HG03558 (cell line): ENCODE data around the gene ZNF800.

Experiments
- ATAC-seq: cut with Tn5 transposase; IDR thresholded peaks from one replicate; pipeline ENCODE4 v1.9.1; 2021; ENCODE audit warnings: moderate number of reproducible peaks; ENCODE audit not compliant: unreplicated experiment; ENCODE audit errors: extremely low read depth

ZNF800 gene

GRCh38 chr7:127391591-127392181 lies 822 bp downstream of the ZNF800 start:
- ATAC-seq = peak; percentile 22

- ATAC-seq = no peak
These were observed 1.5 kb downstream of the ZNF800 start for GRCh38 chr7:127390817-127391590.

GRCh38 chr7:127390186-127390816 lies 2.2 kb downstream of the ZNF800 start:
- no peak for ATAC-seq

- no peak for ATAC-seq
These were observed 3.2 kb downstream of the ZNF800 start for GRCh38 chr7:127389321-127389720.

GRCh38 chr7:127387974-127388373 lies 4.5 kb downstream of the ZNF800 start:
- ATAC-seq = no peak

GRCh38 chr7:127383123-127383835 lies 9.2 kb downstream of the ZNF800 start:
- ATAC-seq = no peak

- ATAC-seq = no peak
These were observed 10.0 kb downstream of the ZNF800 start for GRCh38 chr7:127382301-127383085.

- ATAC-seq = no peak
These were observed 12.0 kb downstream of the ZNF800 start for GRCh38 chr7:127380479-127380878.

GRCh38 chr7:127379642-127380041 lies 12.9 kb downstream of the ZNF800 start:
- ATAC-seq = no peak

- ATAC-seq = no peak
These were observed 14.0 kb downstream of the ZNF800 start for GRCh38 chr7:127378537-127378936.

- ATAC-seq = no peak
These were observed 15.1 kb downstream of the ZNF800 start for GRCh38 chr7:127377425-127377824.

GRCh38 chr7:127375631-127376030 lies 16.9 kb downstream of the ZNF800 start:
- ATAC-seq = no peak

- no peak for ATAC-seq
These were observed 24.8 kb downstream of the ZNF800 start for GRCh38 chr7:127367679-127368078.

GRCh38 chr7:127366680-127367079 lies 25.8 kb downstream of the ZNF800 start:
- no peak for ATAC-seq

GRCh38 chr7:127365957-127366315 lies 26.6 kb downstream of the ZNF800 start:
- ATAC-seq = no peak

GRCh38 chr7:127365164-127365956 lies 27.1 kb downstream of the ZNF800 start:
- no peak for ATAC-seq

GRCh38 chr7:127362364-127363027 lies 30.0 kb downstream of the ZNF800 start:
- no peak for ATAC-seq

GRCh38 chr7:127361736-127362135 lies 30.8 kb downstream of the ZNF800 start:
- ATAC-seq = no peak

- ATAC-seq = no peak
These were observed 33.5 kb downstream of the ZNF800 start for GRCh38 chr7:127359011-127359410.
